ENCODE data around the gene RBM20.

RBM20 gene

DNA sequence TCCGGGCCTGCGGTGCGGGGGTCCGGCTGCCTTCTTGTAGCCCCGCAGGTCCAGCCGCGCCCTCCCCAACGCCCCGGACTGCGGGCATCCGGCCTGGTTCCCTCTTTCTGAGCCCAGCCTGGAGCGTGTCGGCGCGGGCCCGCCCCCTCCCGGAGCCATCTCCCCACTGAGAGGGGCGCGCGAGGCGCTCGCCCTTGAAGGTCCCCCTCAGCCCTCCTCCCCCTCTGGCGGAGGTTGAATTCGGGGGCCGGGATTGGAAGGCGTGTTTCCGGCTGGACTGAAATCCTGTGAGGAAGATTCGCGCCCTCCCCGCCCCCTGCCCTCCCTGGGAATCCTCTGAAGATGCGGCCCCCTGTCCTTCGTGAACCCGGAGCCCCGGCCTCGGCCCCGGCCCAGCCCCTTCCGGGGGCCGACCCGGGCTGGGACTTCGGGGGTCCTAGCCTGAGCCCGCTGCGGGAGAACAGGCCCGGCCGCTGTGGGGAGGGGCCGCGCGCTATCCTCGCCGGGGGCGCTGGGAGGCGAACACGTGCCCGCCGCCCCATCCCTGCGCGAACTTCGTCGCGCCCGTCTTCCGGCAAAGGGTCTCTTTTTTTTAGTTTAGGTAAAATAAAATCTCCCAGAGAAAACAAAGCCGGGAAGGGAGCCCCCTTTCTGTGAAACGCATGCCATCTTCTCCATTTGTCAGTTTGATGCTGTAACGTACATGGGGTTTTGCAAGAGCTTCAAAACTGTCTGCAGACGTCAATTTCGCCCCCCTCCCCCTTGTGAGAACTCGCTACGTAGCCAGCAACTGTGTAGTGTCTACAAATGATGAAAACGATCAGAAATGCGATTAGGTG, 228.2 kb downstream of the RBM20 start:
- peak; percentile 85 for DNase-seq (ENCODE audit: low read depth)

DNA sequence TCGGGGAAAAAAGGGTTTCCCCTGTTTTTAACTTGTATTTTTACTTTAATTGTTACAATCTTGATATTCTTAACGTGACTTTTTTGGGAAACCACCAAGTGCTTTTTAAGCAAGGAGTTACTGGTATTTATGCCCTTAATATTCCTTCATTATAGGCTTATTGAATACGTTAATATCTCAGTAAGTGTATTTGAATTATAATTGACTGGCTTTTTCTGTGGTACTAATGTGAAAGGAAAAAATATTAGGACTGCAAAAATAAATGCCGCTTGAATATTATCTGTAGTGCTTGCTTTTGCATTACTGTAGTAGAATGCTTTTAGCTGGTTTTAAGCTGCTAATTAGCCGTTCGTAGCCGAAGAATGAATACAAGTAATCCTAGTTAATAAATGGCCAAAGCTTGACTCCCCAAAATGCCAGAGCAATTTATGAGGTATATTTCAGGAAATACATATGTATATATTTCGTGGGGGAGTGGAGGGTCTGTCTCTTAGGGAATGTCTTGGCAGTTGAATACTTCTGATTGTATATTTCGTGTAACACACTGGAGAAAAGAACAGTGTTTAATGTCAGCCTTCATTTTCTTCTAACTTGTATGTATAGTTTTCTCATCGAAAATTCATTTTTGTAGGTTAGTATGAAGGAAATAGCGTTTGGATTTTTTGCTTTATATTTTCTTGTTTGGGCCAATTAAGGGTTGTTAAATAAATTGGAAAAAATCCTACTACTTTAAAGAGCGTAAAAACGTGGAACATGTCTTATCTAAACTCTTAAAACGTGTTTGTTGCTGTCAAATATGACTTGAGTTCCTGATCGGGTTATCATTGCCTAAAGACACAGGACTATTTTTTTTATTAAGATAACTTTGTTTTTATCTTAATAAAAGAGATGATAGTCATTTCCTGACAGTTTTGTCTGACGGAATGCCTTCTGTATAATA, 229.1 kb downstream of the RBM20 start:
- DNase-seq (ENCODE audit: low read depth), result no peak

DNA sequence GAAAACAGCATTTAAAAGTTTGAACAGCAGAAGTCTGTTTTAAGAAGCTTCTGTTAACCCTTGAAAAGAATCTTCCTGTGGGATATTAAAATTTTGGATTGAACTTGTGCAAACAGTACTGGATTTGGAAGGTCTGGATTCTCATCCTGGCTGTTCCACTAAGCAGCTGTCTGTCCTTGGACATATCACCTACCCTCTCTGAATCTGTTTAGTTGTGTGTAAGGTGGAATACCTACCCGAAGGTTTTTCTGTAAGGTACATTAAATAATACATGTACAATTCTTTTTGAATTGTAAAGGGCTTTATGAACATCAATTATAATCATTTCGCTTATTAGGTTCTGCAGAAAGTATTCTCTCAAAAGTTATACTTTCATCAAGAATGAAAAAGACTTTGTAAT, 229.8 kb downstream of the RBM20 start:
- DNase-seq (ENCODE audit: low read depth), result no peak

DNA sequence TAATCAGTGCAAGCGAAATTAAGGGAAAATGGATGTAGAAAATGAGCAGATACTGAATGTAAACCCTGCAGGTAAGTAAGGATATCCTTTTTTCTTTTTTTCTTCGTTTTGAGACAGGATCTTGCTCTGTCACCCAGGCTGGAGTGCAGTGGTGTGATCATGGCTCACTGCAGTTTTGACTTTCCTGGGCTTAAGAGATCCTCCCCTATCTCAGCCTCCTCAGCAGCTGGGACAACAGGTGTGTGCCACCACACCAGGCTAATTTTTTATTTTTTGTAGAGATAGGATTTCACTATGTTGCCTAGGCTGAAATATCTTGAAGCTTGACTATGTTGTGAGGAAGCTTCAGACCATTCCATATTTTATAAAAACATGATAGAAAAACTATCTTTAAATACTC, 231.9 kb downstream of the RBM20 start:
- DNase-seq (ENCODE audit: low read depth), result no peak

DNA sequence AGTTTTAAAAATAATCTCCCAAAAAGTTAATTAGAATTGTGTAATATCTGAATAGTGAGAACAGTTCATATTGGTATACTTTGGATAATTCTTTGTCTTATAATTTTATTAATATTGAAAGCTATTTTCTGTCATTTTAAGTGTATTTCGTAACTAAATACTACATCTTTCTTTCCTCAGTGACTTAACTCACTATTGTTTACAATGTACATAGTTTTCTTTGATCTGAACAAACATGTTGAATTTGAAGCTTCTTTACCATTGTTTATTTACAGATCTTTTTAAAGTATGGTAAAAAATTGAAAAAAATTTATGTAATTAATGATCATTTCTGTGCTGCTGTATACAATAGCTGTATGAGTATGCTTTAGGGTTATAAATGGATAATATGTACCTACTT, 232.7 kb downstream of the RBM20 start:
- no peak for DNase-seq (ENCODE audit: low read depth)

DNA sequence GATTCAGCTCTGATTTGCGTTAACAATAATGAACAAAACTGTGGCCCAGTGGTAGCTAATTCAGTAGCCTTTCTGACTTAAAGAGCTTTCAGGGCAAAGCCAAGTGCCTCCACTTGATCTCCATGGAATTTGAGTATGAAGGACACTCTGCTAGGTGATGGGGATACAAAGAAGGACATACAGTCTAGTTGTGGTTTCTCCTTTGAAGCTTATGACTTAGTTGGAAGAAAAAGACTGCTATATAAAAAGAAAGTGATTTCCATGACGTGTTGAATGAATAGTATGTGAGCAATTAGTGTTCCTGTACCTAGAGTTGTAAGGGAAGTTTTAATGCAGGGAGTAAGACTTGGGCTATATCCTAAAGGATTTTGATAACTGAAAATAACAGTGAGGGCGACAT, 235.9 kb downstream of the RBM20 start:
- DNase-seq (ENCODE audit: low read depth), result no peak

DNA sequence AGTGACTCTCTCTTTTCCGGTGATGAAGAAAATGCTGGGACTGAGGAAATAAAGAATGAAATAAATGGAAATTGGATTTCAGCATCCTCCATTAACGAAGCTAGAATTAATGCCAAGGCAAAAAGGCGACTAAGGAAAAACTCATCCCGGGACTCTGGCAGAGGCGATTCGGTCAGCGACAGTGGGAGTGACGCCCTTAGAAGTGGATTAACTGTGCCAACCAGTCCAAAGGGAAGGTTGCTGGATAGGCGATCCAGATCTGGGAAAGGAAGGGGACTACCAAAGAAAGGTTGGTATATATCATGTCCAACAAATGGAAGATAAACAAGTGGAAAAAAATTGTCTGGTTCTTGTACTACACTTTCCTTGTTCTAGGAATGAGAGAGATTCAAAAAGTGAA, 237.1 kb downstream of the RBM20 start:
- DNase-seq (ENCODE audit: low read depth), result no peak

DNA sequence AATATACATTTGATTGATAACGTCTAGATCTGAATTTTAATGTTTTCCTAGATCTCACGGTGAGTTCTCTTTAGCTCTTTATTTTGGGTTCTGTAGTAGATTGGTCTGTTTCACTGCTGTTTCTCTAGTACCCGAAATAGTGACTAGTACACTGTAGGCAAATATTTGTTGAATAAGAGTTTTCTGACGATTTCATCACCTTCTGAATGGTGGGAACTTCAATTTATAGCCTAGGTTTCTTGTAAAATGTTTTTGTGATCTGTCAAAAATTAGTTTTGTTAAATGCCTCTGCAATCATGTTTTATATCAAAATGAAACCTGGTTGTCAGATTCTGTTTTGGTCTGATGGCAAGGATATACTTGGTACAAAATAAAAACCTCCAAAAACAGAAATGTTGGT, 237.8 kb downstream of the RBM20 start:
- no peak for DNase-seq (ENCODE audit: low read depth)

DNA sequence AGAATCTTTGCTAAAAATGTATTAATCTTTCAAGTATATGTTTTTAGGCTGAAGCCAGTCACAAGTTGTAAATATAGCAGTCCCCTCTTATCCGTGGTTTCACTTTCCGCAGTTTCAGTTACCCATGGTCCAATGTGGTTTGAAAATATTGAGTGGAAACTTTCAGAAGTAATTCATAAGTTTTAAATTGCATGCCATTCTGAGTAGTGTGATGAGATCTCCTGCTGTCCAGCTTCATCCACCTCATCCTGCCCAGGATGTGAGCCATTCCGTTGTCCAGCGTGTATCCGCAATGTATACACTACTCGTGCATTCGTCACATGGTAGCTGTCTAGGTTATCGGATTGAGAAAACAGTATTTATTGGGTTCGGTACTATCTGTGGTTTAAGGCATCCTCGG, 239.8 kb downstream of the RBM20 start:
- DNase-seq (ENCODE audit: low read depth), result no peak

DNA sequence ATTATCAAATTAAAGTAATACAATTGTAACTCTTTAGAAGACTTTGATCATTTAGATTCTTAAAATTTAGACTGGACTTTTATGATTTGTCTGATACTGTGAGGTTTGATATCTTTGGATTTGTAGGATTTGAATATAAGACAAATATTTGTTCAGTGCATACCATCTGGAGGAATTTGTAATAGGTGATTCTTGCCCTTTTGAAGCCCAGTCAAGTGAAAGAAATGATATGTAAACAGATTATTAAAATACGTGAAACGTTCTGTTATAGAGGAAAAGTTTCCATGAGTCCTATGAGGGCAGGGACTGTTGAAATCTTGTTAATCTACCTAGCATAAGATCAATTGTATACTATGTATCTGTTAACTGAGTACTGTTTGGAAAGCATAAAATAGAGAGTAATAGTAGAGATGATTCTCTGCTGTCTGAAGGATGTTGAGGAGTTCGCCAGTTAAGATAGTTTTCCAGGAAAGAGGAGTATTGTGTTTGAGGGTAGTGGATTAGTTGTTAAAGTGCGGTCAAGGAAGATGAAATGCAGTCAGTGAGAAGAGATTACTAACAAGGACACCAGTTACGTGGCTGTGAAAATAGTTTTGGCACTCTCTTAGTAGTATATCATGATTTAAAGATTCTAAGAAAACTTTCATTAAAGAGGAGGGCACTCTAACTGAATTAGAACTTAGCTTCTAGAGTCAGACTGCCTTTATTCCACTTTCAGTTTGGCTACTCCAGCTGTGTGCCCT, 242.0 kb downstream of the RBM20 start:
- DNase-seq (ENCODE audit: low read depth), result no peak

DNA sequence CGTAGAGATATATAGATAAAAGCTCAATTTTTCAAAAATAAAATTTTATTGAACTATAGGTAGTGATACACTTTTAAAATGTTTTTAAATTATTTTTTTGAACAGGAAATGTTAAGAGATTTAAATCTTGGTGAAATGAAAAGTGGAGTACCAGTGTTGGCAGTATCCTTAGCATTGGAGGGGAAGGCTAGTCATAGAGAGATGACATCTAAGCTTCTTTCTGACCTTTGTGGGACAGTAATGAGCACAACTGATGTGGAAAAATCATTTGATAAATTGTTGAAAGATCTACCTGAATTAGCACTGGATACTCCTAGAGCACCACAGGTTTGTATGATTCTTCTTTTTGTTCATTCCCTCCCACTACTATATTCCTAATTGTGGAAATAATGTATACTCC, 243.4 kb downstream of the RBM20 start:
- no peak for DNase-seq (ENCODE audit: low read depth)
